ENCODE results near the gene NTSR1. TPM values are rescaled to one million over a fixed set of nuclear protein-coding genes. Genes with fewer than 3 reads are reported as not detected.

NTSR1 gene
- total and polyA plus RNA-seq, 2 experiments from 2014 or later, result not detected

DNA sequence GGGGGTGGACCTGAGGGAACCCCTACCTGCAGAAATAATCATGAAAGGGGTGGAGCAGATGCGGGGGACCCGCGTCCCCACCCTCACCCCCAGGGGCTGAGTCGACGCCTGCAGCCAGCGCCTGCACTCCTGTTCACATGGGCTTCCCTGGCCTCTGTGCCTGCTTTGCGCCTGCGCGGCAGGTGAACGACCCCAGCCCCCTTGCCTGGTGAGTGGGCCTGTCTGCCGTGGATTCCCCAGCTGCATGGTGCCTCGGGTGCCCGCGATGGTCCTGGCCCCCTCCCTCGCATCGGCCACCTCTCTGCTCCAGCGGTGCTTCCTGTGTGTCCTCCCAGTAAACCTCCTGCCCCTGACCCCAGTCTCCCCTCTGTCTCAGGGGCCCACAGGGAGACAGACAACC is 18.8 kb upstream of the NTSR1 start:
- in situ Hi-C loops (cut with MboI), result no loop called here
- H3K9me3 ChIP-seq (ENCODE audit: low read depth), result no peaks in the 10 kb centered on the region
- no peak for DNase-seq
- H3K27ac ChIP-seq, result no peak overlapping the region
- H2AFZ ChIP-seq, result no peak overlapping the region
- no peak overlapping the region for H3K9ac ChIP-seq
- no peaks in the 10 kb centered on the region for H3K9me2 ChIP-seq (ENCODE audit: insufficient read depth)
- no peaks in the 10 kb centered on the region for H3K4me1 ChIP-seq (ENCODE audit: insufficient read depth)
- peaks cover 18% of the 10 kb centered on the region; the same call in 1 of the 2 replicates for H3K27me3 ChIP-seq (replicated peaks; ENCODE audit: insufficient read depth)
- H3F3A ChIP-seq (ENCODE audit: insufficient read depth), result no peaks in the 10 kb centered on the region
- H4K20me1 ChIP-seq (ENCODE audit: insufficient read depth), result no peaks in the 10 kb centered on the region
- no peaks in the 10 kb centered on the region for H3K79me2 ChIP-seq (ENCODE audit: insufficient read depth)
- no peak overlapping the region for H3K4me3 ChIP-seq
- WGBS, 2 experiments (ENCODE audit: low coverage in 1 of 2, low lambda C conversion rate in 2 of 2, missing lambda C conversion rate in 2 of 2), result 83 to 93% methylated on average over 15 to 17 of the region's 17 CpGs
- no peak overlapping the region for H3K4me2 ChIP-seq (ENCODE audit: unreplicated experiment)
- TF ChIP-seq EZH2phosphoT487 (IDR thresholded peaks at IDR 0.05; ENCODE audit: insufficient read depth, low read depth), result no peak
- TF ChIP-seq EZH2 (IDR thresholded peaks at IDR 0.05; ENCODE audit: insufficient read depth, poor library complexity, severe bottlenecking), result no peak
- H3K36me3 ChIP-seq (ENCODE audit: low read depth), result no peaks in the 10 kb centered on the region

DNA sequence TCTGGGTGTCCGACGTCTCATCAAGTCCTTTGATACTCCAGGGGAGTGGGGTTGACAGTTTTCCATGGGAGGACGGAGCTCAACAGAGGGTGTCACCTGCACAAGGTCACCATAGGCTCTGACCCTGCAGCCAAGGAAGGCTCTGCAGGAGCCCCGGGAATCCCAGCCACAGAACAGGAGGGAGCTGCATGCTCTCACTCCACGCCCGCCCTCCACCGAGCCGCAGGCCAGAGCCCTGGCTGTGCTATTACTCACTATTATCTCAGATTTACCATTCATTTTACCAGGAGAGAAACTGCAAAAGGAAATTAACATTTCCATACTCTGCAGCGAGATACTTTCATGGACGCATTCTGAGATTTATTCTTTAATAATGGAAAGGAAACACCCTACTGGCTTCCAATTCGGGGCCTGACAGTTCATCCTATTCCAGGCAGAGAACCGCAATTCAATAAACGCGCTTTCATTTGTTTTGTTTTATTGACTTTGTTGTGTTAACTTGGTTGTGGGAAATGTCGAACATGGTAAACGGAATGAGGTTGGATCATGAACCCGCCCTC is 18.3 kb upstream of the NTSR1 start:
- Histone ChIP-seq H3K36me3 (ENCODE audit: low read depth) (no peaks in the 10 kb centered on the region), H3K4me1 (ENCODE audit: insufficient read depth) (no peaks in the 10 kb centered on the region), H3K9me2 (ENCODE audit: insufficient read depth) (no peaks in the 10 kb centered on the region), H2AFZ (no peak overlapping the region), H3K9me3 (ENCODE audit: low read depth) (no peaks in the 10 kb centered on the region), H3F3A (ENCODE audit: insufficient read depth) (no peaks in the 10 kb centered on the region), H3K79me2 (ENCODE audit: insufficient read depth) (no peaks in the 10 kb centered on the region), H3K27me3 (replicated peaks; ENCODE audit: insufficient read depth) (peaks cover 17% of the 10 kb centered on the region; the same call in 1 of the 2 replicates), H3K9ac (no peak overlapping the region), H3K4me3 (no peak overlapping the region), H3K4me2 (ENCODE audit: unreplicated experiment) (no peak overlapping the region), H4K20me1 (ENCODE audit: insufficient read depth) (no peaks in the 10 kb centered on the region), H3K27ac (no peak overlapping the region)
- in situ Hi-C loops (cut with MboI), result no loop called here
- DNase-seq, result no peak
- WGBS, 2 experiments (ENCODE audit: low coverage in 1 of 2, low lambda C conversion rate in 2 of 2, missing lambda C conversion rate in 2 of 2), result 80% methylated on average over 17 of the region's 17 CpGs
- TF ChIP-seq EZH2 (IDR thresholded peaks at IDR 0.05; ENCODE audit: insufficient read depth, poor library complexity, severe bottlenecking) (no peak), EZH2phosphoT487 (IDR thresholded peaks at IDR 0.05; ENCODE audit: insufficient read depth, low read depth) (no peak)

DNA sequence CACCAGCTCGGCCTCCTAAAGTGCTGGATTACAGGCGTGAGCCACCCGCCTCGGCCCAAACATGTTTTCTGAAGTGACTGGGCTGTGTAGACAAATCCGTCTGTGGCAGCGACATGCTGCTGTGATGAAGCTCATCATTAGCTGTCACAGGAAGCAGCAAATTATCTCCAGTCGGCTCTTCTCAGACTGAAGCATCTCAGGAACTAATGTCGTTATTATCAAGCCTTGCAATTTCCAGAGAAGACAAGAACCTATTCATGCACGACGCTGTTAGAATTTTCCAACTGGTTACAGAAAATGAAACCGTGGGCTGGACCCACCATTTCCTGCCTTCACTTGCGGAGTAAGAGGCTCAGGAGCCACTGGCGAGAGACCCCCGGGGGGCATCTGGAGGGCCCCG is 17.1 kb upstream of the NTSR1 start:
- WGBS, 2 experiments (ENCODE audit: low coverage in 1 of 2, low lambda C conversion rate in 2 of 2, missing lambda C conversion rate in 2 of 2), result 59 to 62% methylated on average over 15 of the region's 15 CpGs
- H3K4me2 ChIP-seq (ENCODE audit: unreplicated experiment), result no peak overlapping the region
- no peak overlapping the region for H2AFZ ChIP-seq
- H3K9me3 ChIP-seq (ENCODE audit: low read depth), result no peaks in the 10 kb centered on the region
- H3K4me1 ChIP-seq (ENCODE audit: insufficient read depth), result no peaks in the 10 kb centered on the region
- H3K4me3 ChIP-seq, result no peak overlapping the region
- DNase-seq, result no peak
- in situ Hi-C loops (cut with MboI), result no loop called here
- no peaks in the 10 kb centered on the region for H3K79me2 ChIP-seq (ENCODE audit: insufficient read depth)
- no peaks in the 10 kb centered on the region for H4K20me1 ChIP-seq (ENCODE audit: insufficient read depth)
- H3F3A ChIP-seq (ENCODE audit: insufficient read depth), result no peaks in the 10 kb centered on the region
- H3K27me3 ChIP-seq (replicated peaks; ENCODE audit: insufficient read depth), result peaks cover 6% of the 10 kb centered on the region; the same call in 1 of the 2 replicates
- H3K9ac ChIP-seq, result no peak overlapping the region
- H3K27ac ChIP-seq, result no peak overlapping the region
- H3K9me2 ChIP-seq (ENCODE audit: insufficient read depth), result no peaks in the 10 kb centered on the region
- no peak for TF ChIP-seq EZH2phosphoT487 (IDR thresholded peaks at IDR 0.05; ENCODE audit: insufficient read depth, low read depth)
- H3K36me3 ChIP-seq (ENCODE audit: low read depth), result no peaks in the 10 kb centered on the region

DNA sequence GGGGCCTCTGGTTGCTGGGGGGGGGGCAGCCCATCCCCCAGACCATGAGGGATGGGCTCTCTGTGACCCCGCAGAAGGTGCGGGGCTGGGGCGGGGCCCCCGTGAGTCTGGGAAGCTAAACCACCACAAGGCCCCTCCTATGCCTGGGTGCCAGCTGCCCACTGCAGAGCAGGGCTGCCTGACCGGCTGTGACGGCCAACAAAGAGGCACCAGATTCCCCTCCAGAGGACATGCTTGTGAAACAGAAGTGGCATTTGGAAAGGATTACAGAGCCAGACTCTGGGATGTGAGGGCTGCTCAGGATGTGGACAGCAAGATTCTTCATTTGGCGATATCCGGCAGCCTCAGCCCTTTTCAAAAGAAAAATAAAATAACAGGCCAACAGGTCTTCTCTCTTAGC is 16.5 kb upstream of the NTSR1 start:
- Histone ChIP-seq H3K4me1 (ENCODE audit: insufficient read depth) (no peaks in the 10 kb centered on the region), H3K27me3 (replicated peaks; ENCODE audit: insufficient read depth) (peaks cover 5% of the 10 kb centered on the region; the same call in 1 of the 2 replicates), H3K9me2 (ENCODE audit: insufficient read depth) (no peaks in the 10 kb centered on the region), H3K4me2 (ENCODE audit: unreplicated experiment) (no peak overlapping the region), H3K79me2 (ENCODE audit: insufficient read depth) (no peaks in the 10 kb centered on the region), H4K20me1 (ENCODE audit: insufficient read depth) (no peaks in the 10 kb centered on the region), H3K36me3 (ENCODE audit: low read depth) (no peaks in the 10 kb centered on the region), H3F3A (ENCODE audit: insufficient read depth) (no peaks in the 10 kb centered on the region), H2AFZ (no peak overlapping the region), H3K27ac (no peak overlapping the region), H3K9me3 (ENCODE audit: low read depth) (no peaks in the 10 kb centered on the region), H3K4me3 (no peak overlapping the region), H3K9ac (no peak overlapping the region)
- in situ Hi-C loops (cut with MboI), result no loop called here
- 21 to 27% methylated on average over 6 to 8 of the region's 8 CpGs for WGBS, 2 experiments (ENCODE audit: low coverage in 1 of 2, low lambda C conversion rate in 2 of 2, missing lambda C conversion rate in 2 of 2)
- TF ChIP-seq EZH2 (IDR thresholded peaks at IDR 0.05; ENCODE audit: insufficient read depth, poor library complexity, severe bottlenecking), result no peak
- TF ChIP-seq EZH2phosphoT487 (IDR thresholded peaks at IDR 0.05; ENCODE audit: insufficient read depth, low read depth), result no peak
- DNase-seq, result no peak
